Transverse colon (tissue), 3 donors: ENCODE data around the gene RNF17.

Experiments
- CTCF ChIP-seq, 5 experiments: fragments of 200-600 bp in 3 of 5; fragments of 450-650 bp in 2 of 5; sonication (generic) in 3 of 5; IDR thresholded peaks; 1 replicate in 2 of 5; 2 replicates in 3 of 5; pipeline ENCODE4 v1.5.1; 2016 to 2017; ENCODE audit warnings: antibody characterized with exemption in 5 of 5, inconsistent platforms in 3 of 5, mild to moderate bottlenecking in 2 of 5, moderate library complexity in 1 of 5
- EP300 ChIP-seq: sonication (generic); formaldehyde crosslinking; IDR thresholded peaks from one replicate; pipeline ENCODE4 v1.6.1; 2017; ENCODE audit warnings: antibody characterized with exemption, low read depth
- POLR2A ChIP-seq: fragments of 450-650 bp; IDR thresholded peaks from one replicate; pipeline ENCODE4 v1.6.1; 2016; ENCODE audit warnings: antibody characterized with exemption, mild to moderate bottlenecking, moderate library complexity

- TF ChIP-seq CTCF (IDR thresholded peaks at IDR 0.05) (no peak), EP300 (no peak), POLR2A (no peak)
Measured at GRCh38 chr13:24725379-24725778, 38.6 kb upstream of the RNF17 start.
